ENCODE results near the gene RPH3AL. TPM values are rescaled to one million over a fixed set of nuclear protein-coding genes. Genes with fewer than 3 reads are reported as not detected.

The RPH3AL gene
- total and polyA plus RNA-seq, 2 experiments from 2014 or later: 13.8 to 39.0 TPM

GRCh38 chr17:333626-334396 is 18.8 kb downstream of the RPH3AL start:
- Histone ChIP-seq H3K27me3 (no peaks in the 10 kb centered on the region), H3K4me3 (no peak overlapping the region), H3K9me3 (ENCODE audit: low read depth) (no peaks in the 10 kb centered on the region), H3K27ac (peak overlapping the region; percentile 67), H3K4me1 (ENCODE audit: low read depth) (peaks cover 56% of the 10 kb centered on the region), H3K36me3 (no peaks in the 10 kb centered on the region)
- no peak for TF ChIP-seq CTCF (IDR thresholded peaks at IDR 0.05; ENCODE audit: low read depth, low read length)
- peak; percentile 58 to 86 for DNase-seq (ENCODE audit: low read depth in 1 of 2, low spot score in 1 of 2)

DNA sequence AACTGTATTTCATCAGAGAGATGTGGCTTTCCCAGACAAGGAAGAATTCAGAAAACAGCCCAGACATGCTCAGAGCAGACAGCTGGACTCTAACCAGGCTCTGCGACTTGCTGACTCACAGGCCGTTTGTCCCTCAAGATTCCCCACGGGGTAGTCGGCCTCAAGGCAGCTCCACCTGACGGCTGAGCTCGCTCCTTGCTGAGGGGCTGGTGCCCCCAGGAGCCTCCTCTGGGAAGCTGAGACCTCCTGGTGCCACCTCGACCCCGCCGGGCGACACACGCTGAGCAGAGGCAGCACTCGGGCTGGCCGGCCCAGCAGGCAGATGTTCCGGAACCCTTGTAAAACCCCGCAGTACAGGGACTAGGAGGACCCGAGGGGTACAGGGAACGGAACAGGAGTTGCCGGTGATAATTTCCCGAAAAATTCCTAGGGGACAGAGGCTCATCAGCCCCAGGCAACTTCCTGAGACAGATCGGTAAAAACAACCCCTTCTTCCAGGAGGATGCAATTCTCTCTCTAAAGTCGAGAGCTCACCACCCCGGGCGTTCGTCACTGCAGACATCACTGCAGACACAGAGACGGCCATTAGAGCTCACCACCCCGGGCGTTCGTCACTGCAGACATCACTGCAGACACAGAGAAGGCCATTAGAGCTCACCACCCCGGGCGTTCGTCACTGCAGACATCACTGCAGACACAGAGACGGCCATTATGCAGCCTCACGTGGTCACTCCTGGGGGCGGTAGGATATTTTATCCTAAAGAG is 19.9 kb downstream of the RPH3AL start:
- Histone ChIP-seq H3K36me3 (no peaks in the 10 kb centered on the region), H3K4me3 (no peak overlapping the region), H3K4me1 (ENCODE audit: low read depth) (peaks cover 46% of the 10 kb centered on the region), H3K9me3 (ENCODE audit: low read depth) (no peaks in the 10 kb centered on the region), H3K27ac (peak overlapping the region; percentile 67), H3K27me3 (no peaks in the 10 kb centered on the region)
- peak in 1 of 2 donors; percentile 56 for DNase-seq (ENCODE audit: low read depth in 1 of 2, low spot score in 1 of 2)
- no peak for TF ChIP-seq CTCF (IDR thresholded peaks at IDR 0.05; ENCODE audit: low read depth, low read length)

DNA sequence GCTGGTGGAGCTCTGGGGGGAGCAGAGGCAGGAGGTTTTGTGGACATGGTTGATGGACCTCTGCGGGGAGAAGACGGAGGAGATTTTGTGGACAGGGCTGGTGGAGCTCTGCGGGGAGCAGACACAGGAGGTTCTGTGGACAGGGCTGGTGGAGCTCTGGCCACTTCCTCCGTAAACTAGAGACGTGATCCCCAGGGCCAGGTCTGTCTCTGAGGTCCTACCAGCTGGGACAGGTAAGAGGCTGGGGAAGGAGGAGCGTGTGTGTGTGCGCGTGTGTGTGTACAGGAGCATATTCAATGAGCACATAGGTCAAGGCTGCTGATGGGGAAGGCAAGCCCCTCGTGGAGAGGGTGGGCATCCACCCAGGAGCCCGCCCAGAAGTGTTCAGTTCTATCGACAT is 20.6 kb downstream of the RPH3AL start:
- H3K4me3 ChIP-seq: no peak overlapping the region
- no peak for TF ChIP-seq CTCF (IDR thresholded peaks at IDR 0.05; ENCODE audit: low read depth, low read length)
- H3K36me3 ChIP-seq: no peaks in the 10 kb centered on the region
- H3K9me3 ChIP-seq (ENCODE audit: low read depth): no peaks in the 10 kb centered on the region
- no peak for DNase-seq (ENCODE audit: low read depth in 1 of 2, low spot score in 1 of 2)
- H3K27ac ChIP-seq: no peak overlapping the region
- peaks cover 39% of the 10 kb centered on the region for H3K4me1 ChIP-seq (ENCODE audit: low read depth)
- H3K27me3 ChIP-seq: no peaks in the 10 kb centered on the region

- DNase-seq (ENCODE audit: low read depth in 1 of 2, low spot score in 1 of 2): peak in 1 of 2 donors; percentile 42
- H3K27me3 ChIP-seq: no peaks in the 10 kb centered on the region
- H3K9me3 ChIP-seq (ENCODE audit: low read depth): no peaks in the 10 kb centered on the region
- H3K27ac ChIP-seq: no peak overlapping the region
- no peak for TF ChIP-seq CTCF (IDR thresholded peaks at IDR 0.05; ENCODE audit: low read depth, low read length)
- H3K4me1 ChIP-seq (ENCODE audit: low read depth): peaks cover 32% of the 10 kb centered on the region
- no peak overlapping the region for H3K4me3 ChIP-seq
- no peaks in the 10 kb centered on the region for H3K36me3 ChIP-seq
These were observed 21.5 kb downstream of the RPH3AL start for GRCh38 chr17:330993-331701.

- Histone ChIP-seq H3K9me3 (ENCODE audit: low read depth) (no peaks in the 10 kb centered on the region), H3K27ac (no peak overlapping the region)
- TF ChIP-seq CTCF (IDR thresholded peaks at IDR 0.05; ENCODE audit: low read depth, low read length): no peak
These were observed 22.7 kb downstream of the RPH3AL start for GRCh38 chr17:329784-330420.

More at GRCh38 chr17:329784-330420, 22.7 kb downstream of the RPH3AL start:
- Histone ChIP-seq H3K27me3 (no peaks in the 10 kb centered on the region), H3K36me3 (no peaks in the 10 kb centered on the region), H3K4me1 (ENCODE audit: low read depth) (peaks cover 23% of the 10 kb centered on the region), H3K4me3 (no peak overlapping the region)
- DNase-seq (ENCODE audit: low read depth in 1 of 2, low spot score in 1 of 2): no peak
